ENCODE measurements around the gene TEX38. TPM values are rescaled to one million over a fixed set of nuclear protein-coding genes. Genes with fewer than 3 reads are reported as not detected.

Gene TEX38
- total and polyA plus RNA-seq, 4 donors, result not detected

GRCh38 chr1:46635205-46635604, 36.4 kb upstream of the TEX38 start (continued):
- TF ChIP-seq RXRA (IDR thresholded peaks at IDR 0.05) (no peak), HNF4G (IDR thresholded peaks at IDR 0.05) (no peak), YY1 (IDR thresholded peaks at IDR 0.05) (no peak)

DNA sequence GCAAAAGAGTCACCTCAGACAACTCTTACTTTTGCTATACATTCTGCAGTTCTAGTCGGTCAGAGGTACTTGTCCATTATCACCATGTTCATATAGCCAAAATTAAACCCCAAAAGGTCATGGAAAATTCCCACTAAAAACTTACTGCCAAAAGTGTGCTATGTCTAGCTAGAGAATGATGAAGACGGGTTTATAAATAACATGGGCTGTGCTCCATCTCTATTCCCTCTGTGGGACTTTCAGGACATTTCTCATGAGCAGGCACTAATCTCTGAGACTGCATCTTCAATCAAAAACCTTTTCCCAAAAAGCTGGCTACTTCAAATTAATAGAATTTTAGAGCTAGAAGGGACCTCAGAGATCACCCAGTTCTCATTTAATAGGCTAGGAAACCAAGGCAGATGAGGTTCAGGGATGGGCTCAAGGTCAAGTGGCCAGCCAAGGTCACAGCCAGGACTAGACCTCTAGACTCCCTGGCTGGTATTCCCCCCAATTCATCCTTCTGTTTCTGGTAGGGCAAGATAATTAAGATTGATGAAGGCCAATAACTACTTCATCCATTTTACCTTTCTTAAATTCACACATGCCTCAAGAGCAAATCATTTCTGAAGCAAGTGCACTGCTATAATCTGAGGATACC, 34.1 kb upstream of the TEX38 start:
- peaks cover 0 to 39% (median 20%) of the 10 kb centered on the region in 4 donors for H3K36me3 ChIP-seq (ENCODE audit: control insufficient read depth in 4 of 4, insufficient read depth in 3 of 4, low read depth in 1 of 4, low read length in 3 of 4)
- DNase-seq (ENCODE audit: low spot score), result no peak
- H3K4me1 ChIP-seq (ENCODE audit: control insufficient read depth in 4 of 4, insufficient read depth in 4 of 4, low read length in 3 of 4), result peaks cover 0 to 4% (median 0%) of the 10 kb centered on the region in 4 donors
- TF ChIP-seq, protein P1, sequence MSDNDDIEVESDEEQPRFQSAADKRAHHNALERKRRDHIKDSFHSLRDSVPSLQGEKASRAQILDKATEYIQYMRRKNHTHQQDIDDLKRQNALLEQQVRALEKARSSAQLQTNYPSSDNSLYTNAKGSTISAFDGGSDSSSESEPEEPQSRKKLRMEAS (IDR thresholded peaks at IDR 0.05), result no peak
- TF ChIP-seq EGR1 (IDR thresholded peaks at IDR 0.05; ENCODE audit: low read depth in 2 of 2) (no peak), SP1 (IDR thresholded peaks at IDR 0.05) (no peak), NR2F2 (IDR thresholded peaks at IDR 0.05) (no peak), TAF1 (conservative IDR thresholded peaks at IDR 0.05) (no peak), YY1 (IDR thresholded peaks at IDR 0.05) (no peak), JUND (IDR thresholded peaks at IDR 0.05) (no peak)
- TF ChIP-seq, protein P2, sequence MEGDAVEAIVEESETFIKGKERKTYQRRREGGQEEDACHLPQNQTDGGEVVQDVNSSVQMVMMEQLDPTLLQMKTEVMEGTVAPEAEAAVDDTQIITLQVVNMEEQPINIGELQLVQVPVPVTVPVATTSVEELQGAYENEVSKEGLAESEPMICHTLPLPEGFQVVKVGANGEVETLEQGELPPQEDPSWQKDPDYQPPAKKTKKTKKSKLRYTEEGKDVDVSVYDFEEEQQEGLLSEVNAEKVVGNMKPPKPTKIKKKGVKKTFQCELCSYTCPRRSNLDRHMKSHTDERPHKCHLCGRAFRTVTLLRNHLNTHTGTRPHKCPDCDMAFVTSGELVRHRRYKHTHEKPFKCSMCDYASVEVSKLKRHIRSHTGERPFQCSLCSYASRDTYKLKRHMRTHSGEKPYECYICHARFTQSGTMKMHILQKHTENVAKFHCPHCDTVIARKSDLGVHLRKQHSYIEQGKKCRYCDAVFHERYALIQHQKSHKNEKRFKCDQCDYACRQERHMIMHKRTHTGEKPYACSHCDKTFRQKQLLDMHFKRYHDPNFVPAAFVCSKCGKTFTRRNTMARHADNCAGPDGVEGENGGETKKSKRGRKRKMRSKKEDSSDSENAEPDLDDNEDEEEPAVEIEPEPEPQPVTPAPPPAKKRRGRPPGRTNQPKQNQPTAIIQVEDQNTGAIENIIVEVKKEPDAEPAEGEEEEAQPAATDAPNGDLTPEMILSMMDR (IDR thresholded peaks at IDR 0.05; ENCODE audit: low read depth, low read length, missing input control), result no peak
- H3K27ac ChIP-seq (ENCODE audit: low read depth in 1 of 2, low read length in 2 of 2), result no peak overlapping the region
- 46% methylated on average over 2 of the region's 2 CpGs for WGBS
- no peak overlapping the region for H3K9ac ChIP-seq (ENCODE audit: low read depth in 1 of 2, low read length in 2 of 2)
- H3K9me3 ChIP-seq (ENCODE audit: control insufficient read depth in 4 of 4, low read length in 3 of 4), result no peaks in the 10 kb centered on the region
- H3K27me3 ChIP-seq (ENCODE audit: control insufficient read depth in 4 of 4, insufficient read depth in 4 of 4, low read length in 3 of 4), result no peaks in the 10 kb centered on the region
- no peak overlapping the region for H3K4me3 ChIP-seq (ENCODE audit: low read depth in 1 of 3, low read length in 3 of 3)

- H3K9ac ChIP-seq (ENCODE audit: low read depth in 1 of 2, low read length in 2 of 2), result no peak overlapping the region
- H3K4me1 ChIP-seq (ENCODE audit: control insufficient read depth in 4 of 4, insufficient read depth in 4 of 4, low read length in 3 of 4), result peaks cover 0 to 7% (median 2%) of the 10 kb centered on the region in 4 donors
- no peak overlapping the region for H3K4me3 ChIP-seq (ENCODE audit: low read depth in 1 of 3, low read length in 3 of 3)
- H3K36me3 ChIP-seq (ENCODE audit: control insufficient read depth in 4 of 4, insufficient read depth in 3 of 4, low read depth in 1 of 4, low read length in 3 of 4), result peaks cover 0 to 27% (median 18%) of the 10 kb centered on the region in 4 donors
- no peaks in the 10 kb centered on the region for H3K27me3 ChIP-seq (ENCODE audit: control insufficient read depth in 4 of 4, insufficient read depth in 4 of 4, low read length in 3 of 4)
- H3K27ac ChIP-seq (ENCODE audit: low read depth in 1 of 2, low read length in 2 of 2), result no peak overlapping the region
- TF ChIP-seq GABPA (IDR thresholded peaks at IDR 0.05 in 1 of 2, conservative IDR thresholded peaks at IDR 0.05 in 1 of 2), result no peak
- TF ChIP-seq ATF3 (IDR thresholded peaks at IDR 0.05), result no peak
- no peak for TF ChIP-seq RXRA (IDR thresholded peaks at IDR 0.05)
- TF ChIP-seq, protein P3, sequence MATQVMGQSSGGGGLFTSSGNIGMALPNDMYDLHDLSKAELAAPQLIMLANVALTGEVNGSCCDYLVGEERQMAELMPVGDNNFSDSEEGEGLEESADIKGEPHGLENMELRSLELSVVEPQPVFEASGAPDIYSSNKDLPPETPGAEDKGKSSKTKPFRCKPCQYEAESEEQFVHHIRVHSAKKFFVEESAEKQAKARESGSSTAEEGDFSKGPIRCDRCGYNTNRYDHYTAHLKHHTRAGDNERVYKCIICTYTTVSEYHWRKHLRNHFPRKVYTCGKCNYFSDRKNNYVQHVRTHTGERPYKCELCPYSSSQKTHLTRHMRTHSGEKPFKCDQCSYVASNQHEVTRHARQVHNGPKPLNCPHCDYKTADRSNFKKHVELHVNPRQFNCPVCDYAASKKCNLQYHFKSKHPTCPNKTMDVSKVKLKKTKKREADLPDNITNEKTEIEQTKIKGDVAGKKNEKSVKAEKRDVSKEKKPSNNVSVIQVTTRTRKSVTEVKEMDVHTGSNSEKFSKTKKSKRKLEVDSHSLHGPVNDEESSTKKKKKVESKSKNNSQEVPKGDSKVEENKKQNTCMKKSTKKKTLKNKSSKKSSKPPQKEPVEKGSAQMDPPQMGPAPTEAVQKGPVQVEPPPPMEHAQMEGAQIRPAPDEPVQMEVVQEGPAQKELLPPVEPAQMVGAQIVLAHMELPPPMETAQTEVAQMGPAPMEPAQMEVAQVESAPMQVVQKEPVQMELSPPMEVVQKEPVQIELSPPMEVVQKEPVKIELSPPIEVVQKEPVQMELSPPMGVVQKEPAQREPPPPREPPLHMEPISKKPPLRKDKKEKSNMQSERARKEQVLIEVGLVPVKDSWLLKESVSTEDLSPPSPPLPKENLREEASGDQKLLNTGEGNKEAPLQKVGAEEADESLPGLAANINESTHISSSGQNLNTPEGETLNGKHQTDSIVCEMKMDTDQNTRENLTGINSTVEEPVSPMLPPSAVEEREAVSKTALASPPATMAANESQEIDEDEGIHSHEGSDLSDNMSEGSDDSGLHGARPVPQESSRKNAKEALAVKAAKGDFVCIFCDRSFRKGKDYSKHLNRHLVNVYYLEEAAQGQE (IDR thresholded peaks at IDR 0.05), result no peak
- no peak for TF ChIP-seq HNF4G (IDR thresholded peaks at IDR 0.05)
- no peak for TF ChIP-seq HNF4A (conservative IDR thresholded peaks at IDR 0.05)
- TF ChIP-seq, protein P1 (IDR thresholded peaks at IDR 0.05), result no peak
- TF ChIP-seq RAD21 (IDR thresholded peaks at IDR 0.05), result no peak
- TF ChIP-seq, protein P2 (IDR thresholded peaks at IDR 0.05; ENCODE audit: low read depth, low read length, missing input control), result no peak
- TF ChIP-seq NR2F2 (IDR thresholded peaks at IDR 0.05), result no peak
- TF ChIP-seq SP1 (IDR thresholded peaks at IDR 0.05), result no peak
- no peak for TF ChIP-seq EGR1 (IDR thresholded peaks at IDR 0.05; ENCODE audit: low read depth in 2 of 2)
- TF ChIP-seq FOXA1 (IDR thresholded peaks at IDR 0.05), result no peak
- TF ChIP-seq ZBTB33 (IDR thresholded peaks at IDR 0.05), result no peak
- no peak for TF ChIP-seq JUND (IDR thresholded peaks at IDR 0.05)
- TF ChIP-seq FOXA2 (IDR thresholded peaks at IDR 0.05), result no peak
- no peak for TF ChIP-seq TAF1 (conservative IDR thresholded peaks at IDR 0.05)
- TF ChIP-seq YY1 (IDR thresholded peaks at IDR 0.05), result no peak
- H3K9me3 ChIP-seq (ENCODE audit: control insufficient read depth in 4 of 4, low read length in 3 of 4), result no peaks in the 10 kb centered on the region
- DNase-seq (ENCODE audit: low spot score), result no peak
Measured at GRCh38 chr1:46638921-46639320, 32.7 kb upstream of the TEX38 start.
